ENCODE measurements around the gene GAL3ST3.
A peak's percentile ranks its signal among the peaks of the same experiment; 100 is the strongest.
"Not testable (repeated sequence)": the region's sequence is repeated elsewhere in the genome, so short reads cannot be mapped to it uniquely, and the experiment has no call there.

Gene GAL3ST3, protein sequence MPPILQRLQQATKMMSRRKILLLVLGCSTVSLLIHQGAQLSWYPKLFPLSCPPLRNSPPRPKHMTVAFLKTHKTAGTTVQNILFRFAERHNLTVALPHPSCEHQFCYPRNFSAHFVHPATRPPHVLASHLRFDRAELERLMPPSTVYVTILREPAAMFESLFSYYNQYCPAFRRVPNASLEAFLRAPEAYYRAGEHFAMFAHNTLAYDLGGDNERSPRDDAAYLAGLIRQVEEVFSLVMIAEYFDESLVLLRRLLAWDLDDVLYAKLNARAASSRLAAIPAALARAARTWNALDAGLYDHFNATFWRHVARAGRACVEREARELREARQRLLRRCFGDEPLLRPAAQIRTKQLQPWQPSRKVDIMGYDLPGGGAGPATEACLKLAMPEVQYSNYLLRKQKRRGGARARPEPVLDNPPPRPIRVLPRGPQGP

DNA sequence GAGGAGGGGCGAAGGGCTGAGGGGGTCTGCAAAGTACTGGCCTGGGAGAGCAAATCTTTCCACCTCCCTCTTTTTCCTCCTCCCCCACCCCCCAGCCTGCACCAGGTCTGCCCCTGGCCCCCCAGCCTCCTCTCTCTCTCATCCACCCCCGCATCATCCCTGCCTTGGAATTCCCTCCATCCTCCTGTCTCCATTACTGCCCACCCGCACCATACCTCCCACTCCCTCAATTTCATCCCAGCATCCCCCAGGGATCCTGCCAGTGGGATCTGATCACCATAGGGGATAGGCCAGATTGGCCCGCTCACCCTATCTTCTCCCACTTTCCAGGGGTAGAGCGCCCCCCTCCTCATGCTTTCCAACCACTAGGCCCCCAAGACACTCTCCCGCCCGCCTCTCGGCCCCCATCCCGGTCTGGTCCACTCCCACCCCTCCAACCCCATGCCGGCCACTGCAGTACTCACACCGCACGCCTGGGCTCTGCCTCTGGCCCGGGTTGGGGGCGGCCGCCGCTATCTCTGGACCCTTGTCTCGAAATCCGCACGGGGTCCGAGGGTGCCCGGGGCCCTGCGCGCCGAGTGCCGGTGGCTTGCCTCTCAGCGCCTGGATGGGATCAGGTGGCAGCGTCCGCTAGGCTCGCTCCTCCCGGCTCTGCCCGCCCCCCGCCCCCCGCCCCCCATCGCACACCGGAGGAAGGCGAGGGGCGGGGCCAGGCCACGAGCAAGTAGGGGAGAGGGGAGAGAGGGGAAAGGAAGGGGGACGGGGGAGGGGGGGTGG lies at the start of gene GAL3ST3:
TSS of gene GAL3ST3 (minus strand) at position 615 of the 777 bp plus-strand sequence. CDS start 3,746 bp downstream, outside the sequence.
- no peak for DNase-seq

DNA sequence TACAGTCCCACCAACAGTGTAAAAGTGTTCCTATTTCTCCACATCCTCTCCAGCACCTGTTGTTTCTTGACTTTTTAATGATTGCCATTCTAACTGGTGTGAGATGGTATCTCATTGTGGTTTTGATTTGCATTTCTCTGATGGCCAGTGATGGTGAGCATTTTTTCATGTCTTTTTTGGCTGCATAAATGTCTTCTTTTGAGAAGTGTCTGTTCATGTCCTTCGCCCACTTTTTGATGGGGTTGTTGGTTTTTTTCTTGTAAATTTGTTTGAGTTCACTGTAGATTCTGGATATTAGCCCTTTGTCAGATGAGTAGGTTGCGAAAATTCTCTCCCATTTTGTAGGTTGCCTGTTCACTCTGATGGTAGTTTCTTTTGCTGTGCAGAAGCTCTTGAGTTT lies 43.2 kb upstream of the GAL3ST3 start:
- DNase-seq = not testable (repeated sequence)

DNA sequence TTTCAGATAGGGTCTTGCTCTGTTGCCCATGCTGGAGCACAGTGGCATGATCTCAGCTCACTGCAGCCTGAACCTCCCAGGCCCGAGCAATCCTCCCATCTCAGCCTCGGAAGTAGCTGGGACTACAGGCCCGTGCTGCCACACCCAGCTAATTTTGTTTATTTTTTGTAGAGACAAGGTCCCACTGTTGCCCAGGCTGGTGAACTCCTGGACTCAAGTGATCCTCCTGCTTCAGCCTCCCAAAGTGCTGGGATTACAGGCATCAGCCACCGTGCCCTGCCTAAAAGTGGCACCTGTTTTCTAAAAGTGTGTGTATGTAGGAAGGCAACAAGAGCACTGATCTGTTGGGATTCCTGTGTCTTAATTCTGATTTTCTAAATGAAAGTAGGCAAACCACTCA lies 41.3 kb upstream of the GAL3ST3 start:
- DNase-seq = no peak

DNA sequence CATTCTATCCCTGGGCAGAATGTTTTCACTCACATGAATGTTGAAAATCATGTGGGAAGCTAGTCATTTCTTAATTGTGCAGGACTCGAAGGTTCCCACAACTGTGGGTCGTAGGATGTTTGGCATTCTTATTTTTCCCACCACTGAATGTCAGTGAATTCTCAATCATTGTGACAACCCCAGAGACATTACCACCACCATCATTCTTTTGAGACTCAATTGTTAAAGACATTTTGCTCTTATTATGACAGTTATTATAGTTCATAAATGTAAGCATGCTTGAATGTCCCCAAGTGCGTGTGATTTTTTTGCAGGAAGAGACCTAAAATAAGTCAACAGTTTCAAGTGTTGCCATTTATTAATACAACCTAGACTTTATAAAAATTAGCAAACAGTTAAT lies 40.1 kb upstream of the GAL3ST3 start:
- DNase-seq = no peak

DNA sequence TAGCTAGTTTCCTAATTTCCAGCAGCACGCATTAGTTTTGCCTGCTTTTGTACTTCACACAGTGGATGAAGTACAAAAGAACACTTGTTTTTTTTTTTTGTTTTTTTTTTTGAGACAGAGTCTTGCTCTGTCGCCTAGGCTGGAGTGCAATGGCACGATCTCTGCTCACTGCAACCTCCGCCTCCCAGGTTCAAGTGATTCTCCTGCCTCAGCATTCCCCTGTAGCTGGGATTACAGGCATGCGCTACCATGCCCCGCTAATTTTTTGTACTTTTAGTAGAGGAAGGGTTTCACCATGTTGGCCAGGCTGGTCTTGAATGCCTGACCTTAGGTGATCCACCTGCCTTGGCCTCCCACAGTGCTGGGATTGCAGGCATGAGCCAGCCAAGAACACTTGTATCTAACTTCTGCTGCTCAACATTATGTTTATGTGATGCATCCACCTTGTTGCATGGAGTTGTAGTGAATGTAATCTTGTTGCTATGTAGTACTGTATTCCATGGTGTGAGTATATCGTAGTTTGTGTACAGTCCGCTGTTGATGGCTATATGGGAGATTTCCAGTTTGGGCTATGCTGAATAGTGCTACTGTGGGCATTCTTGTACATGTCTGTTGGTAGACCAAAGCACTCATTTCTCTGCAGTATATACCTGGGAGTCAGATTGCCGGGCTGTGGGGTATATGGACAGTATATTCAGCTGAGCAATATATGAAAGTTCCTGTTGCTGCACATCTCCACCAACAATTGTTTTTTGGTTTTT lies 38.4 kb upstream of the GAL3ST3 start:
- DNase-seq = no peak

DNA sequence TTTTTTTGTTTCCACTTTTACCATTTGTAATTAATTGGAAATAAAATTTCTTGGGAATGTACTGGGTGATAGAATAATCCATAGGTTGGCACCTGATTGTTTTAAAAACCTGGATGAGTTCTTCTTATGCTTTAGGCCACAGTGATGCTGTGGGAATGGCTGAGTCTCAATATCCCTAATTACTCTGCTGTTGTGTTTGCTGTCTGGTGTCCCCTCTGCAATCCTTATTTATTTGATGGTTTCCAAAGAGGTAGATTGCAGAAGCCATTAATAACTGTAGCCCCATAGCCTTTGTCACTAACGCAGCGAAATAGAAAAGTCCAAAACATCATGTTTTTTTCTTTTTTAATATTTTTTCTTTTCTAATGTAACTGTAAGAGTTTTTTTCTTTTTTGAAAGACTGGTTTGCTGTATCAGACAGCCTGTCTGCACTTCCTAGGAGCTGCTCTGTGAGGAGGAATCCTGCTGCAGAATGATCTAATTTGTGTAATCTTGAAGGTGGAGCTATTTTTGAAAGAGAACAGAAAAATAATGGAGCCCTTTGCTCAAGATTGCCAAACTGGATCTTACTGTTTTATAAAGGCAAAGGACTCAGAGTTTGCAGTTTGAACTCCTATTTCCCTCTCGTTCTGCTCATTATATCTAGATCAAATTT lies 36.0 kb upstream of the GAL3ST3 start:
- no peak for DNase-seq

DNA sequence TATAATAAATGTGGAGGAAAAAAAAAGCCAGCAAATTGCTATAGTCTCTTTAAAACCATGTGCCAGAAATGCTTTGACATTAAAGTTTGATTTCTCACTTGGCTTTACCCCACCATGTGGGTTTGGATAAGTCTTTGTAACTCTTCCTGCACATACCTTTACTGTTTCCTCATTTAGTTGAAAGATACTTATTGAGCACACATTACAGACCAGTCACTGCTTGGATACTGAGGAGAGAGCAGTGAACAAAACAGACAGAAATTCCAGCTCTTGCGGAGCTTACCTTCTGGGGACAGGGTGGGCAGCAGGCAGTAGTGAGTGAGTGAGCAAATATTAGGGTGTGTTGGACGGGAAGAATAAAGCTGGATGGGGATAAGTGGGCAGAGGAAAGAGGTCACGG lies 34.8 kb upstream of the GAL3ST3 start:
- no peak for DNase-seq

DNA sequence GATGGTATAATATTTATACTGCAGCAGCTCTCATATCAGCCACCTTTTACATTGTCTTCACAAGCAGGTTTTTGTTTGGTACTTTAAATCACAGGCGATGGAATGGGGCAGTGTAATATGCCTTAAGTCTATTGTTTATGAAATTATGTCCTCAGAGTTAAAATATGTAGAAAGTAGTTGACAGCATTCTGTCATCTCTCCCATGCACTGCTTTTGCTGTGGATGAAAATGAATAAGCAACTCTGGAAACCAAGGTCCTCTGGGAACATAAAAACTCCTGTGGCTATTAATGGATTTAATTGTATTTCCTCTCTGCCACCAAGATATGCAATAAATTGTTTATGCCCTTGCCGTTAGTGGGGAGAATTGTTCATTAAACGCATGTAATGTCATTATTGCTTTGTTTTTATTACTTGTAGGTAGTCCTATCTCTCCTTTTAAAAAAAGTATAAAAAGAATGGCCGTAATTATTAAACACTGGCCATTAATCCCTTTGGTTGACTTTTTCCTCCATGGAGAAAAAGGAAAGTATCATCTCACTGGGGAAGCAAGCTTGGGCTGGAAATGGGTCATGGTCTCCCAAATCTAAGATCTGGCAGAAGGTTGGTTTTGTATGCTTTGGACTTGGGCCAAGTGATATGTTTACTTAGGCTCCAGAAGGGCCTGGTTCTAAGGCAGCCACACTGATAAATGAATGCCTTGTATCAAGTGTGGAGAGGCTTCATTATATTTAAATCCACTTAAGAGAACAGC lies 34.2 kb upstream of the GAL3ST3 start:
- no peak for DNase-seq

DNA sequence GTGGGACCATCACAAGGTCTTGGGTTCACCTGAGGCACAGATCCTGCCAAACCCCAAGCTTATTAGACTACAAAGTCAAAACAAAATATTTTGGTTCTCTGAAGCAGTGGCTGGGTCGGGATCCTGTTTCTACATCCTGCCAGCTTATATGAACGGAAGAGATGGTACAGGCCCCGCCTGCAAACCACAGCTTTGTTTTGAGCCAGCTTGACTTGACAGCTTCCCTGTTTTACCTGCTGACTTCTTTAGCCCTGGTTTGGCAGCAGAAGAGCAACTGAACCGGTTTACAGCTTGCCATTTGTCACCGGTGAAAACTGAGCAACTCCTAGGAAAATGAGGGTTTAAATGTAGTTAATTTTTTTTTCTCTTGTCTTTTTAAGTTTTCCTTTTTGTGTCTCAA lies 32.5 kb upstream of the GAL3ST3 start:
- peak; percentile 48 for DNase-seq

DNA sequence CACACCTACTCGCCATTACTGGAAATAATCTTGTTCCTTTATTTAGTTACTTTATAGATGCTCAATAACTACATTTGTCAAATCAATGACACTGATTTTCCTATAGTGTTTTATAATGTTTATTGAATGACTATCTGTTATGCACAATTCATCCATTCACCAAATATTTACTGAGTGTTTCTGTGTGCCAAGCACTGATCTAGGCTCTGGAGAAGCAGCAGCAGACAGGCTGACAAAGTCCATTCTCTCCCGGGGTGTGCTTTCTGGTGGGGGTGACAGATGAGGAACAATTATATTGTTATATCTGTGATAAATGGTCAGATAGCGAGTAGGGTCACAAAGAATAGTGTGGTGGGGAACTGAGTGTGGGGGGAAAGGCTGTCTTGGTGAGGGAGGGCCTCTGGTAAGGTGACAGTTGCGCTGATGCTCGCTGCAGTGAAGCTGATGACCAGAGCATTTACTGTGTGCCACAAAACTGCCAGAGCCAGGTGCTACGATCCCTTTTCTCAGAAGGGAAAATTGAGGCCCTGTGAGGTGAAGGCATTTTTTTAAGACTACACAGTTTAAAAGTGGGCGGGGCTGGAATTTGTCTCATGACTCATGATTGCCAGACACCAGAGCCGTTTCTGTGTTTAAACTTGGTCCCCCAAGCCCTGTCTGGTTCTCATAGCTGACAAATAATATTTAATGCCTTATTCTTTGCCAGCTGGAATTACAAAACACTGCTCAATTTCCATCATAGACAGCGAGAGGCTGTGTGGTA lies 31.3 kb upstream of the GAL3ST3 start:
- DNase-seq = peak; percentile 72

DNA sequence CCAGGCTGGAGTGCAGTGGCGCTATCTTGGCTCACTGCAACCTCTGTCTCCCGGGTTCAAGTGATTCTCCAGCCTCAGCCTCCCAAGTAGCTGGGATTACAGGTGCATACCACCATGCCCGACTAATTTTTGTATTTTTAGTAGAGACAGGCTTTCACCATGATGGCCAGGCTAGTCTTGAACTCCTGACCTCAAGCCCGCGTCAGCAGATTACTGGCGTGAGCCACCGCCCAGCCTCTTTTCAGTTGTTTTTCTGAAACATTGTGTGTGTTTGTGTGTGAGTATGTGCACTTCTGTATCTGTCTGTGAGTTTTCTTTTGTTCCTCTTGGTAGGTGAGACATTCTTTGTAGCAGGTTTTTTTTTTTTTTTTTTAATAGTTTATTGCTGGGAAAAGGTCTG lies 30.0 kb upstream of the GAL3ST3 start:
- DNase-seq = not testable (repeated sequence)

DNA sequence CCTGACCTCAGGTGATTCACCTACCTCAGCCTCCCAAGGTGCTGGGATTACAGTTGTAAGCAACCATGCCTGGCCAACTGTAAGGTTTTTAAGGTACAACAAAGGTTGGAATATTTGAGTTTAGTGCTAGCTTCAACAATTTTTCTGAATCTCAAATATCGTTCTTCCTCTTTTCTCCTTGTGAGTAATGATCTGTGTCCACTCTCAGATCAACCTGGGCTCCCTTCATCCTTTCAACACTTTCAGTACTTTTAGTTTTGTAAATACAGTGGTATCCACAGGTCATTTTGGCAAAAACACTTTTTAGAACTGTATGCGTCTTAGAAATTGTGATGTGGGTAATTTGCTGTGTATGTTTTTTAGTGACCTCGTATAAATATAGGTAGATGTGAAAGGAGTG lies 29.0 kb upstream of the GAL3ST3 start:
- no peak for DNase-seq

DNA sequence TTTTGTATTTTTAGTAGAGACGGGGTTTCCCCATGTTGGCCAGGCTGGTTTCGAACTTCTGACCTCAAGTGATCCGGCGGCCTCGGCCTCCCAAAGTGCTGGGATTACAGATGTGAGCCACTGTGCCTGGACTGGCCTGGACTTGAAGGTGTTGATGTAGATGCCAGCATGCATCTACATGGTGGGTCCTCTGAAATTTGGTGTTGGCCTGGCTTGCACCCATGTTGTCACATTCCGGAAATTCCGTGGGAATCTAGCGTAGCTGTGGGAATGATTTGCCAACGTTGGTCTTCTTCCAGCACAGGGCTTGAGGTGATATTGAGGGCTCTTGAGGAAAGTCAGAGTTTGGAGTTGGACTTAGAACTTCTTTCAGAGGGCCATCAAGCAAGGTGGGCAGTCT lies 27.6 kb upstream of the GAL3ST3 start:
- DNase-seq = no peak

DNA sequence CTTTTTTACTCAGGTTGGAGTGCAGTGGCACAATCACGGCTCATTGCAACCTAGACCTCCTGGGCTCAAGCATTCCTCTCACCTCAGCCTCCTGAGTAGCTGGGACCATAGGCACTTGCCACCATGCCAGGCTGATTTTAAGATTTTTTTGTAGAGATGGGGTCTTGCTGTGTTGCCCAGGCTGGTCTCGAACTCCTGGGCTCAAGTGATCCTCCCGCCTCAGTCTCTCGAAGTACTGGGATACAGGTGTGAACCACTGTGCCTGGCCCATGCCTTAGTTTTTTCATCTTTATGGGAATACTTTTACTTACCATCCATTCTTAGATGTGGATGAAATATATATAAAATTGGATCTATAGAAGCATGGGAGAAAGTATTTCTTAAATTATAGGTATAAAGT lies 26.3 kb upstream of the GAL3ST3 start:
- DNase-seq = no peak

DNA sequence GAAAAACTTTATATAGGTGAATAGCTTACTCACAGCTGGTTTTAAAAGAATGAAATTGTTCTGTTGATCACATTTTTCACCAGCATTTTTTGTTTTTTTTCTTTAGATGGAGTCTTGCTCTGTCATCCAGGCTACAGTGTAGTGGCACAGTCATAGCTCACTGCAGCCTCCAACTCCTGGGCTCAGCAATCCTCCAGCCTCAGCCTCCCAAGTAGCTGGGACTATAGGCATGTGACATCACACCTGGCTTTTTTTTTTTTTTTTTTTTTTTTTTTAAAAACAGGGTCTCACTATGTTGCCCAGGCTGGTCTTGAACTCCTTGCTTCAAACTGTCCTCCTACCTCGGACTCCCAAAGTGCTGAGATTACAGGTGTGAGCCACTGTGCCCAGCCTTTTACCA lies 24.7 kb upstream of the GAL3ST3 start:
- no peak for DNase-seq

DNA sequence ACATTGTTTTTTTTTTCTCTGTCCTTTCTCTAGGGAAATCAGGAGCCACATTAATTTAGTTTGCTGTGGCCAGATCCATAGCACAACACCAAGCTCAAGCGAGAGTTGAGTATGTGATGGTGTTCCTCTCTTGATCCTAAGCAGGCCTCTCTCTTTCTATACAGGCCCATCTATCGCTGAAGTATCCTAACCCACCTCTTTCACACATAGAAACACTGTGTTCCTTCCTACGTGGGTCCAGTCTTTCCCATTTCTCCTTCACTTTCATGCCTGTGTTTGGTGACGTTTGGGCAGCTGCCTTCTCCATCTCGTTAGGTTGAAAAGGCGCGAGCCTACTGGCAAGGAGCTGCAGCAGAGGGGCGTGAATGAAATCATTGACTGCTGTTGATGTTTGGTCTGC lies 23.6 kb upstream of the GAL3ST3 start:
- no peak for DNase-seq

DNA sequence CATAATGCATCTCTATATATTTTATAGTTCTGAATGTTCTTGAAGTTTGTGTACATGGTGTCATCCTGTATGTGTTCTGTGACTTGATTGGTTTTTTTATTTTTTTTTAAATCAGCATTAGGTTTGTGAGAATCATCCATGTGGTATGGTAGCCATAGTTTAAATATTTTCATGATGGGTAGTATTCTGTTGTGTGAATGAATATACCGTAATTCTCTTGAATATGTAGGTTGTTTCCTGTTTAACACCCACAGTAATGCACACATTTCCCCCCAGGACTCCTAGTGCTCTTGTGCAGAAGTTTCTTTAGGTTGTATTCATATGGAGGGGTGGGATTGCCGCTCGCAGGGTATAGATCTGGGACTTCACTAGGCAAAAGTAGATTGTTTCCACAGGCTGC lies 23.1 kb upstream of the GAL3ST3 start:
- no peak for DNase-seq

DNA sequence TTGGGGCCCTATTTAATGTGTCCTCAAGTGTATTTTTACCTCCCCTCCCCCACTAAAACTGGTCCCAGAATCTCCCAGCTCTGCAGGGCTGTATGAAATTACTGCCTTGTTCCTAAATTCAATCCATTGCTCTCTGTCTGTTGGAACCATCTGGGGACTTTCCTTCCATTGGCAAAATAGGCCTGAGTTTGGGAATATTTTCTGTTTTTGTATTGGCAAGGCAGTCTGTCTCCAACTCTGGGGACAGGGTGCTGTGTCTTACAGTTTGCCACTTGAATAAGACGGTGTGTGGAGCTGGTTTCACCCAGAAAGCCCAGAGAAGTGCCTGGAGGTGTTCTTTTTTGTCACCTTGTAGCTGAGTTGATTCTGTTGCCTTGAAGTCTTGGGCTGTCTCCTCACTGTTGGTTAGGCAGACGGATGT lies 22.4 kb upstream of the GAL3ST3 start:
- DNase-seq = no peak

DNA sequence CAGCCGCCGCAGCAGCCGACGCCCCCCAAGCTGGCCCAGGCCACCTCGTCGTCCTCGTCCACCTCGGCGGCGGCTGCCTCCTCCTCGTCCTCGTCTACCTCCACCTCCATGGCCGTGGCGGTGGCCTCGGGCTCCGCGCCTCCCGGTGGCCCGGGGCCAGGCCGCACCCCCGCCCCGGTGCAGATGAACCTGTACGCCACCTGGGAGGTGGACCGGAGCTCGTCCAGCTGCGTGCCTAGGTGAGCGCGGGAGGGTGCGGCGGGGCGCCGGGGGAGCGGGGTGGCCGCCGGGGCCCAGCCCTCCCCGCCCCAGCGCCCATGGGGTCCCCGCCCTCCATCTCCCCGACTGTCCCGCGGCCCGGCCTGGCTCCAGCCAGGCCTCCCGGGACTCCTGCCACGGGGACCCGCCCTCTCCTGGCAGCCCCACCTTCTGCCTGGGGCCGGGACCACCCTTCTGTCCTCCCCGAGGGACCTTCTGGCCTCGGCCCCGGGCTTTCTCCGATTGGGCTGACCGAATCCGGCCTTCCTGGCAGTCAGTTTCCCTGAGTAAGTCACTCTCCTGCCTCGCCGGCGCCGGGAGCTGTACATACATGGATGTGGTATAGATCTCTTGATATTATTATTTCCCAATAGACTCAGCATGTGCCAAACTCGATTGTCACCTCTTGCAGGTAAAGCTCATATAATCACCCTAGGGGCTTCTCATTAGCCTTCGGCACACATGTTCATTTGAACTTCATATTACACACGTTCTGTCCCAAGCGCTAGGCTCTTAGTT lies 21.8 kb upstream of the GAL3ST3 start:
- DNase-seq = no peak
